Cardiac fibroblast (primary cell): ENCODE data around the gene KIZ.

Source experiments
- DNase-seq, 2 donors: peaks; one replicate each; pipeline versions ENCODE4 v3.0.0 to v3.0.0-alpha.2; 2010; ENCODE audit warnings: low read depth in 2 of 2
- H3K4me3 ChIP-seq, 2 donors: replicated peaks in 1 of 2; 1 replicate in 1 of 2; 2 replicates in 1 of 2; pipeline ENCODE4 v1.5.1; 2011; ENCODE audit warnings: low read depth in 2 of 2, low read length in 2 of 2, mild to moderate bottlenecking in 2 of 2, moderate library complexity in 1 of 2
- TF ChIP-seq, protein P1 (sequence below): IDR thresholded peaks from one replicate; pipeline ENCODE4 v1.5.1; 2011; ENCODE audit warnings: low read depth, mild to moderate bottlenecking, low read length, inconsistent platforms

KIZ gene

DNA sequence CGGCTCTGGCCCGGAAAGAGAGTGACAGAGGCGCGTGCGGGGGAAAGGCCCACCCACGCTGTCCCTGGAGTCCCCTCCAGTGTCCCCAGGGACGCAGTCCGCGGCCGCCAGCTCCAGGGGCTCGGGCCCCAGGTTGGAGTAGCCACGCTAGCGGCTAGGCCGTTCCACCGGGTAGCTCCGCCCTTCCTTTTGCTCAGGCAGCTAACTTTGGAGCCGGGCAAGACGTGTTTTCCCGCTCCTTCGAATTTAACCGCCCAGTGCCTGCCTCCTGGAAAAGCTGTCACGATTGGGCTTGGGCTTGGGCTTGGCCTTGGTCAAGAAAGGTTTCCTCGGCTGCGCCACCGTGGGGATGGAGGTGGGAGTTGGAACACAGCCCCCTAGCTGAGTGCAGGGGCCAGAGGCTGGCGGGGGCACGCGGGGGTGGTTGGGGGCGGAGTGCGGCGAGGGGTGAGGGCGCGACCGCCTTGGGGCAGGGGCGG lies 24.4 kb upstream of the KIZ start:
- TF ChIP-seq, protein P1, sequence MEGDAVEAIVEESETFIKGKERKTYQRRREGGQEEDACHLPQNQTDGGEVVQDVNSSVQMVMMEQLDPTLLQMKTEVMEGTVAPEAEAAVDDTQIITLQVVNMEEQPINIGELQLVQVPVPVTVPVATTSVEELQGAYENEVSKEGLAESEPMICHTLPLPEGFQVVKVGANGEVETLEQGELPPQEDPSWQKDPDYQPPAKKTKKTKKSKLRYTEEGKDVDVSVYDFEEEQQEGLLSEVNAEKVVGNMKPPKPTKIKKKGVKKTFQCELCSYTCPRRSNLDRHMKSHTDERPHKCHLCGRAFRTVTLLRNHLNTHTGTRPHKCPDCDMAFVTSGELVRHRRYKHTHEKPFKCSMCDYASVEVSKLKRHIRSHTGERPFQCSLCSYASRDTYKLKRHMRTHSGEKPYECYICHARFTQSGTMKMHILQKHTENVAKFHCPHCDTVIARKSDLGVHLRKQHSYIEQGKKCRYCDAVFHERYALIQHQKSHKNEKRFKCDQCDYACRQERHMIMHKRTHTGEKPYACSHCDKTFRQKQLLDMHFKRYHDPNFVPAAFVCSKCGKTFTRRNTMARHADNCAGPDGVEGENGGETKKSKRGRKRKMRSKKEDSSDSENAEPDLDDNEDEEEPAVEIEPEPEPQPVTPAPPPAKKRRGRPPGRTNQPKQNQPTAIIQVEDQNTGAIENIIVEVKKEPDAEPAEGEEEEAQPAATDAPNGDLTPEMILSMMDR: no peak
- H3K4me3 ChIP-seq: no peak overlapping the region
- no peak for DNase-seq

DNA sequence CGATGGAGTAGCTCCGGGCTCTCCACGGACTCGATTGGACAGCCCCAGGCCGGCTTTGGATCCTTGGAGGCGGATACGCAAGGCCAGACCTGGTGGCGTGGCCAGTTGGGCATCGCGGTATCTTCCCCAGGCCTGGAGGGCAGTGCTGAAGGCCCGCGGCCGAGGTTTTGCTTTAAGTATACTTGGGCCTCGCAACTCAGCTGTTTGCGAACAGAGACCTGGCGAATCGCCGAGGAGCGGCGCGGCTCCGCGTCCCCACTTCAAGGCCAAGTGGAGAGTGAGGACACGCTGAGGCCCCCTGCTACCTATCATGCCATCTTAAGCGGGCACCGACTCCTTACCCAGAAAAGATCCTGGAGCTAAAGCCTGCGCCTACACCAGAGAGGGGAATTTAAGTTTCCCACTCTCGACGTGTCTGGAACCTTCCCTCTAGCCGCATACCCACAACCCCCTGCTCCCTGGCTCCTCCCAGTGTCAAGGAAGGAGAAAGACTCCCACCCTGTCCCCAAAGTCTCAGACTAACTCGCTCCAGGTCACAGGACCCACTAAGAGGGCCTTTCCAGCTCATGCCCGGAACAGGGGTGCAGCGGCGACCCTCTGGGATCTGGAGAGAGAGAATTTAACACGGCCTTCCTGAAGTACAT lies 23.8 kb upstream of the KIZ start:
- DNase-seq: no peak
- H3K4me3 ChIP-seq: no peak overlapping the region
- TF ChIP-seq, protein P1: no peak

DNA sequence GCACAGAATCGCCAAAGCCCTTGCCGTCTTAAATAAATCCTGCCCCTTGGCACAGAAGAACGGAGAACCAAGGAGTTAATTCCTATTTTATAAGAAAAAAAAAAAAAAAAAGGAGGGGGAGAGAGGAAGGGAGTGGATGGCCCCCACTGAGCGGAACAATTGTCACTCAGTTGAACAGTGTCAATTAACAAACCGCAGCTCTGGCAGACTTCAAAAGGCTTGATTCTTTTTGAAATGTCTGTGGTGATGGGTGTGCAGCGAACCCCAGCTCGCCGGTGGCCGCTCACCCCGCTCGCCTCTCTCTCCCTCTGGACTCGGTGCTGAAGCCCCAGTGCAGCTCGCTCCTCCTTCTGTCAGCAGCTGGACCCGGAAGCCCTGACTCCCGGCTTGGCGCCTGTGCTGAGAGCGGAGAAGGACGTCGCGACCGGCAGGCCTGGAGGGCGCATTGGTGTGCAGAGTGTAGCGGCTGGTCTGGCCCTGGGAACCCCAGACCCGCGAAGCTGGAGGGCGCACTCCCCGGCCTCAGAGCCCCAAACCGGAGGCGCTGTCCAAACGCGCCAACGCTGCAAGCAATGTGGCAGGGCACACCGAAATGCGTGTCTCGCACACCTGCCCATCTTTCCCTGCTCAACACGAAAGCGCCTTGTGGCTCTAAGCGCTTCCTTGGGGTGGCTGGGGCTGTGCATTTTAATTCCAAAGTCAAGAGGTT lies 23.1 kb upstream of the KIZ start:
- TF ChIP-seq, protein P1: no peak
- H3K4me3 ChIP-seq: no peak overlapping the region
- DNase-seq: peak in 1 of 2 donors; percentile 12

DNA sequence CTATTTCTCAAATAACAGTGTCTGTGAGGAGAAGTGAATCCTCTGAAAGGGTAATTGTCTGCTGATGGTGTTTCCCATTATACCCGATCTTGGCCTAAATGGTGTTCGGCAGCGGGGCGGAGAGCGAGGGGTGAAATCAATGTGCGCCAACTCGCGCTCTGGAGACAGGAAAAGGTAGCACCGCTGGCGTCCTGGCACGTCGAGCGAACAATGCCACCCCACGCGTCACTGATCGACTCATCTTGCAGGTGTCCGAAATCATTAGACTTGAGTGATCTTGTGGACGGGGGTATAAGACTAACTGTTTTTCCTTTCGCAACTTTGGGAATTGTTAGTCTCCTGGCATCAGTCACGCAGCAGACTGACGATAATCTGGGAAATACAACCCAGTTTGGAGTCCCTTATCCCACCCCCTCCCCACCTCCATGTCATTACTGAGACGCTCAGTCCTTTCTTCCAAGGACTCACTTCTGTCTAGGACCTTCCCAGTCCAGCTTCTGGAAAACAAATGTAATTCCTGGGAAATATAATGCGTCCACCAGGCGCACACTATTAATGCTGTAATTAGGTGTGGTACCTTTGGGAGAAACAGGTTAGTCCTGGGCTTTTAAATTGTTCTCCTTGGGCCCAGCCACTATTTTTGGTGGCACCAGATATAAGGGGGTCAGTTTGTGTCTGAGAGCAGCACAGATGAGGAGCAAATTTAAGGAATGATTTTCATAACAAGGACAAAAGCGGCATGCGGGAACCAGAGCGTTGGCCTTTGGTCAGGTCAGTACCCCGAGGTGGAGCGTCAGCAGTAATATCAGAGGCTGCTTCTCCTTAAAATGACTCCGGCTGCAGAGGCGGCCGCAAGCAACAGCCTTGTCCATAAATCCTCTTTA lies 22.1 kb upstream of the KIZ start:
- DNase-seq: no peak
- H3K4me3 ChIP-seq: no peak overlapping the region
- TF ChIP-seq, protein P1: no peak

DNA sequence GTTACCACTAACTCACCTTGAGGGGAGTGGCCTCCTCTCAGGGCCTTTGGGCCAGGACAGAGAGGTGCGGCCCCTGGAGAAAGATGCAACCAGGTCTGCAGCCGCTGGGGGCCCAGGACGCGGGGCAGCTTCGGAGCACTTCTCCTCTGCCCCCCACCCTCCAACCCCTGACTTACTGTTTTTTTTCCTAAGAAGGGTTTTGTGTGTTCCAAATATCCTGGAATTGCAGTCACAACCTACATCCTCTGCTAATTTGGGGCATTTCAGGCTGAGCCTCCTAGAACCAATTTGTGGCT lies 21.5 kb upstream of the KIZ start:
- no peak overlapping the region for H3K4me3 ChIP-seq
- TF ChIP-seq, protein P1: no peak
- DNase-seq: no peak

DNA sequence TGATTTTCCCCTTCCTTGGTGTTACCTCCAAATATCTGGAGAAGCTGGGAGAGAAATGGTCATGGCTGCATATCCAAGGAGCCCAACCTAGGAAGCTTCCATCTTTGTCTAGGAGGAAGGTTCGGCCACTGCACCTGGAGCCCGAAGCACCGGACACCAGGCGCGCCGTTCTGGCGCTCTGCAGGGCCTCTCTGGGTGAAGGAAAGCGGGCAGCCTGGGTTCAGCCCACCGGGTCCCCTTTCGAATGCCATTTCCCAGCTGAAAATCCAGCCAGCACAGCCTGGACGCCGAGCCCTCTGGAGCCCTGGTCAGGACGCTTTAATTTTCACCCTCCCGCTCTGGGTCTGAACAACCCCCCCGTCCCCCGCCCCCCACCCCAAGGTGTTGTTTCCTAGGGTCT lies 21.0 kb upstream of the KIZ start:
- TF ChIP-seq, protein P1: no peak
- H3K4me3 ChIP-seq: no peak overlapping the region
- DNase-seq: no peak
